Progenitor cell of endocrine pancreas (in vitro differentiated cells): ENCODE measurements around the gene B3GALNT1. TPM values are rescaled to one million over a fixed set of nuclear protein-coding genes. Genes with fewer than 3 reads are reported as not detected.
A peak's percentile ranks its signal among the peaks of the same experiment; 100 is the strongest.
"Not testable (repeated sequence)": the region's sequence is repeated elsewhere in the genome, so short reads cannot be mapped to it uniquely, and the experiment has no call there.

ENCODE experiments used
- DNase-seq: peaks from one replicate; pipeline ENCODE4 v3.0.0; 2021; ENCODE audit warnings: low spot score; ENCODE audit not compliant: unreplicated experiment
- H3K27ac Mint-ChIP-seq: 2 replicates; pipeline ENCODE4 v1.8.0; 2021; ENCODE audit warnings: mild to moderate bottlenecking, moderate library complexity, mixed read lengths
- H3K27me3 Mint-ChIP-seq: 2 replicates; pipeline ENCODE4 v1.8.0; 2021; ENCODE audit warnings: mixed read lengths
- H3K36me3 Mint-ChIP-seq: 2 replicates; pipeline ENCODE4 v1.8.0; 2022; ENCODE audit warnings: mixed read lengths; ENCODE audit not compliant: insufficient read depth
- H3K4me1 Mint-ChIP-seq: 2 replicates; pipeline ENCODE4 v1.8.0; 2021; ENCODE audit warnings: low read depth, mixed read lengths
- H3K4me3 Mint-ChIP-seq: 2 replicates; pipeline ENCODE4 v1.8.0; 2021; ENCODE audit warnings: low read depth, mild to moderate bottlenecking, moderate library complexity, mixed read lengths
- H3K9me3 Mint-ChIP-seq: 2 replicates; pipeline ENCODE4 v1.8.0; 2021; ENCODE audit warnings: low read depth, mixed read lengths
- total RNA-seq: library from RNA; stranded (reverse); gene quantifications from 2 replicates; pipeline ENCODE4 v1.2.1, GENCODE V29; 2021
- TF ChIP-seq, protein P1 (sequence below): fragments of 200-600 bp; sonication (generic); IDR thresholded peaks from one replicate; pipeline ENCODE4 v1.5.0; 2021; ENCODE audit warnings: antibody characterized with exemption, mild to moderate bottlenecking; ENCODE audit not compliant: unreplicated experiment

Gene B3GALNT1
- total RNA-seq, 1 donor from 2014 or later = 22.6 TPM

DNA sequence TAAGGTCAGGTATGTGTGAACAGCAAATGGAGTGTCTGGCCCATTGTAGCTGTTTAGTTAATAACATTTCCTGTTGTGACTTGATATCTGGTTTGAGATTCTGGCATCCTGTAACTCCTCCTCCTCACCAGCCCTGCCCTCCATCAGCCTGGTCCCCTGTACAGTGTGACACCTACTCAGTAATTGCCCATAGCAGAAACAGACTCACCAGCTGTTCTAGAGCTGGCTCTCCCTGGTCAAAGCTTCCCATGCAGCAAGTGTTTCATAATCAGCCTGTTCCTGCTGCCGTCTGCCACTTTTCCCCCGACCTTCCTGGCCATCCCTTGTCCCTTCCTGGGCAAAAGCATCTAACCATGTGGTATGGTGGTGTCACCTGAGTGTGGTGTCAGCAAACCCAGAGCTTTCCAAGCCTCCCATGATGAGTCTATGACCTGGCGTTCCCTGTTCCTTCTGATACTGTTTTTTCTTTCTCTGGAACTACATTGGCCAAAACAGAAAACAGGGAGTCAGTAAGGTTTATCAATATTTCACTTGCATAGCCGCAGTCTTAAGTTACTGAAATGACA, 55.4 kb downstream of the B3GALNT1 start:
- Mint-ChIP-seq H3K36me3 (peaks cover 5% of the 10 kb centered on the region), H3K27me3 (no peaks in the 10 kb centered on the region), H3K4me1 (no peaks in the 10 kb centered on the region), H3K27ac (no peak overlapping the region), H3K4me3 (no peak overlapping the region), H3K9me3 (peaks cover 6% of the 10 kb centered on the region)
- TF ChIP-seq, protein P1, sequence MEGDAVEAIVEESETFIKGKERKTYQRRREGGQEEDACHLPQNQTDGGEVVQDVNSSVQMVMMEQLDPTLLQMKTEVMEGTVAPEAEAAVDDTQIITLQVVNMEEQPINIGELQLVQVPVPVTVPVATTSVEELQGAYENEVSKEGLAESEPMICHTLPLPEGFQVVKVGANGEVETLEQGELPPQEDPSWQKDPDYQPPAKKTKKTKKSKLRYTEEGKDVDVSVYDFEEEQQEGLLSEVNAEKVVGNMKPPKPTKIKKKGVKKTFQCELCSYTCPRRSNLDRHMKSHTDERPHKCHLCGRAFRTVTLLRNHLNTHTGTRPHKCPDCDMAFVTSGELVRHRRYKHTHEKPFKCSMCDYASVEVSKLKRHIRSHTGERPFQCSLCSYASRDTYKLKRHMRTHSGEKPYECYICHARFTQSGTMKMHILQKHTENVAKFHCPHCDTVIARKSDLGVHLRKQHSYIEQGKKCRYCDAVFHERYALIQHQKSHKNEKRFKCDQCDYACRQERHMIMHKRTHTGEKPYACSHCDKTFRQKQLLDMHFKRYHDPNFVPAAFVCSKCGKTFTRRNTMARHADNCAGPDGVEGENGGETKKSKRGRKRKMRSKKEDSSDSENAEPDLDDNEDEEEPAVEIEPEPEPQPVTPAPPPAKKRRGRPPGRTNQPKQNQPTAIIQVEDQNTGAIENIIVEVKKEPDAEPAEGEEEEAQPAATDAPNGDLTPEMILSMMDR = no peak
- no peak for DNase-seq

DNA sequence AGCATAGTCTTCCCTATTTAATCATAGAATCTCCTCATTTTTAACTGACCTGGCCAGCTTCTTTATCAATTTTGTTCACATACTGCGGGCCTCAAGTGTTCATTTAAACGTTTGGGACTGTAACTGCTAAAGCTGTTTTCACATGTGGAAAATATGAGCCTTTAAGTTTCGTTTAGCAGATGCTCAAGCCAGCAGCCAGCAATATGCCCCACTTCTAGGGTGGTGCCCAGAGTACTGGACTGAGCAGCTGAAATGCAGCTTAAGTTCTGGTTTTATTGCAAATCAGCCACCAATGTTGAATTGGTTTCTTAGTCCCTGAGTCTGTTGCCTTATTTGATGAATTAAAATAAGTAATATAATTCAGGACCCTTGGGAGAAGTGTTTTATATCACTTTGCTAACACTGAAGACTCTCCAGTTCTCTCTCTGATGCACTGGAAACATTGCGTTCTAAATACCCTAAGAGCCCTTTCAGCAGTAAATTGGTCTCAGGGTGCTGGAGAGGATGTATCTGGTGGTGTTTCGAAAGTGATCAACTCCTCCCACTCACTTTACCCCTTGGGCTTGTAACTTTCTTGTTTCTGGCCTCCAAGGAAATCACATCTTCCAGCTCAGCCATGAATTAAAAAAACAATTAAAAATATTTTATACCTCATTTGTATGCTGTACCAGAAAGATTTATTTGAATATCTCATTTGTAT, 61.7 kb downstream of the B3GALNT1 start:
- TF ChIP-seq, protein P1 = no peak
- peaks cover 16% of the 10 kb centered on the region for H3K36me3 Mint-ChIP-seq
- H3K27me3 Mint-ChIP-seq = no peaks in the 10 kb centered on the region
- H3K4me3 Mint-ChIP-seq = no peak overlapping the region
- H3K9me3 Mint-ChIP-seq = peaks cover 9% of the 10 kb centered on the region
- H3K27ac Mint-ChIP-seq = no peak overlapping the region
- no peak for DNase-seq
- peaks cover 7% of the 10 kb centered on the region for H3K4me1 Mint-ChIP-seq

DNA sequence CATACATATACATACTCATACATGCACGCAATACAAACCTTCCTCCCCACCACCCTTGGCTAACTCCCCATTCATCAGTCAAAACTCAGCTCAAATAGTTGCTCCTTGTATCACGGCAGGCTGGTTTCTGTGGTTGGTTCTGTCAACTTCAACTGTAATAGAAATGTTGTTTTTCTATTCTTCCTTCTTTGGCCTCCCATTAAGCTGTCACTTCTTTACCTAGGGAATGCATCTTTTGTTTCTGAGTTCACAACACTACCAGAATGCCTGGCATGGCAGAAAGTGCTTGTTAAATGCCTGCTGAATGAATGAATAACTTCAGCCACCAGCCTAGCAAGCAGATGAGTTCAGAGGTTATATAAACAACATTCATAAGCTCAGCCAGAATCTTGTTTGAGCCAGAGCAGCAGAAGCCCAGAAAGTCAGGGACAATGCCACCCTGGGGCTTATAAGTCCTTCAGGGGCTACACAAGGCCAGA, 63.1 kb downstream of the B3GALNT1 start:
- TF ChIP-seq, protein P1 = no peak
- no peak for DNase-seq
- no peaks in the 10 kb centered on the region for H3K27me3 Mint-ChIP-seq
- H3K4me1 Mint-ChIP-seq = peaks cover 7% of the 10 kb centered on the region
- no peak overlapping the region for H3K4me3 Mint-ChIP-seq
- H3K36me3 Mint-ChIP-seq = peaks cover 16% of the 10 kb centered on the region
- peak overlapping the region; percentile 90 for H3K27ac Mint-ChIP-seq
- H3K9me3 Mint-ChIP-seq = peaks cover 9% of the 10 kb centered on the region

DNA sequence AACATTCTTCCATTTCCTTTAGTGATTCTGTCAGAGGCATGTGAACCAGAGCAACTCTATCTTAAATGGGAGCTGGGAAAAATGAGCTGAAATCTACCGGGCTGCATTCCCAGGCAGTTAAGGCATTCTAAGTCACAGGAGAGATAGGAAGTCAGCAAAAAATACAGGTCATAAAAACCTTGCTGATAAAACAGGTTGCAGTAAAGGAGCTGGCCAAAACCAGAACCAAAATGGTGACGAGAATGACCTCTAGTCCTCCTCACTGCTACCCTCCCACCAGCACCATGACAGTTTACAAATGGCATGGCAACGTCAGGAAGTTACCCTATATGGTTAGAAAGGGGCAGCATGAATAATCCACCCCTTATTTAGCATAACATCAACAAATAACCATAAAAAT, 66.4 kb downstream of the B3GALNT1 start:
- Mint-ChIP-seq H3K9me3 (no peaks in the 10 kb centered on the region), H3K4me1 (peaks cover 7% of the 10 kb centered on the region), H3K36me3 (peaks cover 9% of the 10 kb centered on the region), H3K27me3 (no peaks in the 10 kb centered on the region), H3K4me3 (no peak overlapping the region), H3K27ac (no peak overlapping the region)
- DNase-seq = no peak
- TF ChIP-seq, protein P1 = no peak

DNA sequence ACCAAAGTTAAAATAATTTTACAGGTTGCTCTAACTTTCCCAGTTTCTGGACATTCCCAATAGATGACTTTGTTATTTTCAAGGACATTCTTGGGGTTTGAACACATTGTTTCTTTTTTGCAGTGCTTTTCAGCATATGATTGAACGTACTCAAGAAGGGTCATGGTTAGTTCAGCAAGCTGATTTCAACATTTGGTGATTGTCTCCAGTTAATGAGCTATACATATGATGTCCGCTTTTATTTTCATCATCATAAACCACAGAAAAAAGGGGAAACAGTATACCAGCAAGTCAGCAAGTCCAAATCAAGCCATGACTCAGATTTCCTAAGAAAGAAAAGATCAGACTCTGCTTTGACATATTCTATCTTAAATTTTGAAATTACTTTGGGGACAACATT, 69.4 kb downstream of the B3GALNT1 start:
- no peak for DNase-seq
- Mint-ChIP-seq H3K27ac (no peak overlapping the region), H3K4me1 (no peaks in the 10 kb centered on the region), H3K27me3 (peaks cover 8% of the 10 kb centered on the region), H3K4me3 (no peak overlapping the region), H3K36me3 (peaks cover 20% of the 10 kb centered on the region), H3K9me3 (peaks cover 7% of the 10 kb centered on the region)
- TF ChIP-seq, protein P1 = no peak

DNA sequence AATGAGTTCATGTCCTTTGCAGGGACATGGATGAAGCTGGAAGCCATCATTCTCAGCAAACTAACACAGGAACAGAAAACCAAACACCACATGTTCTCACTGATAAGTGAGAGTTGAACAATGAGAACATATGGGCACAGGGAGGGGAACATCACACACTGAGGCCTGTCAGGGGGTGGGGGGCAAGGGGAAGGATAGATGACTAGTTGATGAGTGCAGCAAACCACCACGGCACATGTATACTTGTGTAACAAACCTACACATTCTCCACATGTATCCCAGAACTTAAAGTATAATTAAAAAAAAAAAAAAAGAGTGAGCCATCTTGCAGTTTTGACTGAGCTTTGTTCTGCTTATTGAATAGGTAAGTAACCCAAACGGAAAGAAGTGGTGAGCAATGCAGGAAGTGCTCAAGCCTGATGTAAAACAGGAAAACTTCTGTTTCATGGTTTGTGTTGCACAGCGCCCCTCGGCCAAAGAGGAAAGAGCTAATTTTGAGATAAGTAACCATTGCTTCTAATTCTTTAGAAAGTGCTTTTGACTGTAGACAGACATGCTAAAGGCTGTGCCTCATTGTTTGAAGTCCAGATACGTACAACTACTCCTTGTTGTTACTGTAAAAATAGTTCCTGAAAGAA, 70.1 kb downstream of the B3GALNT1 start:
- not testable (repeated sequence) for DNase-seq, H3K4me3 Mint-ChIP-seq, H3K9me3 Mint-ChIP-seq, H3K27ac Mint-ChIP-seq, H3K4me1 Mint-ChIP-seq
- H3K36me3 Mint-ChIP-seq = peaks cover 20% of the 10 kb centered on the region
- peaks cover 15% of the 10 kb centered on the region for H3K27me3 Mint-ChIP-seq
